HUES48 (cell line): ENCODE results near the gene FCAMR.

Source experiments
- H3K27ac ChIP-seq: one replicate; pipeline ENCODE4 v1.7.0; 2013; ENCODE audit warnings: low read depth, low read length, inconsistent platforms
- H3K27me3 ChIP-seq: 2 replicates; pipeline ENCODE4 v1.6.1; 2013; ENCODE audit warnings: mild to moderate bottlenecking, low read length; ENCODE audit not compliant: control insufficient read depth, insufficient read depth
- H3K36me3 ChIP-seq: 2 replicates; pipeline ENCODE4 v1.6.1; 2013; ENCODE audit warnings: low read length; ENCODE audit not compliant: control insufficient read depth, insufficient read depth
- H3K4me1 ChIP-seq: 2 replicates; pipeline ENCODE4 v1.6.1; 2013; ENCODE audit warnings: mild to moderate bottlenecking, low read length; ENCODE audit not compliant: control insufficient read depth, insufficient read depth
- H3K4me3 ChIP-seq: 2 replicates; pipeline ENCODE4 v1.5.1; 2013; ENCODE audit warnings: mild to moderate bottlenecking, low read depth, low read length
- H3K9ac ChIP-seq: 2 replicates; pipeline ENCODE4 v1.6.1; 2013; ENCODE audit warnings: mild to moderate bottlenecking, low read depth, low read length, moderate library complexity
- H3K9me3 ChIP-seq: 2 replicates; pipeline ENCODE4 v1.6.1; 2013; ENCODE audit warnings: low read length; ENCODE audit not compliant: control insufficient read depth, insufficient read depth

FCAMR gene

GRCh38 chr1:206971029-206971655 lies 882 bp upstream of the FCAMR start:
- Histone ChIP-seq H3K9me3 (no peaks in the 10 kb centered on the region), H3K9ac (no peak overlapping the region), H3K4me3 (no peak overlapping the region), H3K27me3 (no peaks in the 10 kb centered on the region), H3K27ac (no peak overlapping the region), H3K36me3 (no peaks in the 10 kb centered on the region), H3K4me1 (no peaks in the 10 kb centered on the region)

GRCh38 chr1:206969090-206969489 lies 1.2 kb downstream of the FCAMR start:
- Histone ChIP-seq H3K27ac (no peak overlapping the region), H3K9me3 (no peaks in the 10 kb centered on the region), H3K27me3 (no peaks in the 10 kb centered on the region), H3K4me3 (no peak overlapping the region), H3K9ac (no peak overlapping the region), H3K4me1 (no peaks in the 10 kb centered on the region), H3K36me3 (no peaks in the 10 kb centered on the region)

- H3K27me3 ChIP-seq, result no peaks in the 10 kb centered on the region
- H3K9ac ChIP-seq, result no peak overlapping the region
- H3K9me3 ChIP-seq, result no peaks in the 10 kb centered on the region
- H3K4me3 ChIP-seq, result no peak overlapping the region
- H3K36me3 ChIP-seq, result no peaks in the 10 kb centered on the region
- no peak overlapping the region for H3K27ac ChIP-seq
- H3K4me1 ChIP-seq, result no peaks in the 10 kb centered on the region
These were observed 3.0 kb downstream of the FCAMR start for GRCh38 chr1:206967096-206967849.

GRCh38 chr1:206965781-206966180 lies 4.5 kb downstream of the FCAMR start:
- Histone ChIP-seq H3K27me3 (no peaks in the 10 kb centered on the region), H3K27ac (no peak overlapping the region), H3K36me3 (no peaks in the 10 kb centered on the region)

GRCh38 chr1:206963740-206964139 lies 6.5 kb downstream of the FCAMR start:
- Histone ChIP-seq H3K9me3 (no peaks in the 10 kb centered on the region), H3K36me3 (no peaks in the 10 kb centered on the region), H3K4me1 (no peaks in the 10 kb centered on the region), H3K27me3 (no peaks in the 10 kb centered on the region), H3K27ac (no peak overlapping the region), H3K9ac (no peak overlapping the region), H3K4me3 (no peak overlapping the region)

More at GRCh38 chr1:206965781-206966180, 4.5 kb downstream of the FCAMR start:
- Histone ChIP-seq H3K9ac (no peak overlapping the region), H3K4me3 (no peak overlapping the region), H3K9me3 (no peaks in the 10 kb centered on the region), H3K4me1 (no peaks in the 10 kb centered on the region)

GRCh38 chr1:206963119-206963712 lies 7.0 kb downstream of the FCAMR start:
- Histone ChIP-seq H3K9me3 (no peaks in the 10 kb centered on the region), H3K9ac (no peak overlapping the region), H3K36me3 (no peaks in the 10 kb centered on the region), H3K4me3 (no peak overlapping the region), H3K4me1 (no peaks in the 10 kb centered on the region), H3K27ac (no peak overlapping the region), H3K27me3 (no peaks in the 10 kb centered on the region)

- Histone ChIP-seq H3K27ac (no peak overlapping the region), H3K4me3 (no peak overlapping the region), H3K4me1 (no peaks in the 10 kb centered on the region), H3K36me3 (no peaks in the 10 kb centered on the region), H3K27me3 (no peaks in the 10 kb centered on the region), H3K9ac (no peak overlapping the region), H3K9me3 (no peaks in the 10 kb centered on the region)
These were observed 8.0 kb downstream of the FCAMR start for GRCh38 chr1:206962272-206962671.

- Histone ChIP-seq H3K27ac (no peak overlapping the region), H3K27me3 (no peaks in the 10 kb centered on the region), H3K4me3 (no peak overlapping the region), H3K36me3 (no peaks in the 10 kb centered on the region), H3K4me1 (no peaks in the 10 kb centered on the region), H3K9me3 (no peaks in the 10 kb centered on the region), H3K9ac (no peak overlapping the region)
These were observed 8.6 kb downstream of the FCAMR start for GRCh38 chr1:206961668-206962067.

GRCh38 chr1:206960676-206961386 lies 9.4 kb downstream of the FCAMR start:
- no peak overlapping the region for H3K4me3 ChIP-seq
- H3K4me1 ChIP-seq, result no peaks in the 10 kb centered on the region
- no peaks in the 10 kb centered on the region for H3K36me3 ChIP-seq
- no peak overlapping the region for H3K9ac ChIP-seq
- H3K27me3 ChIP-seq, result no peaks in the 10 kb centered on the region
- no peaks in the 10 kb centered on the region for H3K9me3 ChIP-seq
- H3K27ac ChIP-seq, result no peak overlapping the region

GRCh38 chr1:206958144-206958543 lies 12.1 kb downstream of the FCAMR start:
- Histone ChIP-seq H3K4me1 (no peaks in the 10 kb centered on the region), H3K36me3 (no peaks in the 10 kb centered on the region), H3K27ac (no peak overlapping the region), H3K27me3 (no peaks in the 10 kb centered on the region), H3K9me3 (no peaks in the 10 kb centered on the region), H3K4me3 (no peak overlapping the region), H3K9ac (no peak overlapping the region)

- Histone ChIP-seq H3K27me3 (no peaks in the 10 kb centered on the region), H3K9me3 (no peaks in the 10 kb centered on the region), H3K4me1 (no peaks in the 10 kb centered on the region), H3K9ac (no peak overlapping the region), H3K4me3 (no peak overlapping the region), H3K27ac (no peak overlapping the region), H3K36me3 (no peaks in the 10 kb centered on the region)
These were observed 12.6 kb downstream of the FCAMR start for GRCh38 chr1:206957639-206958038.
